Cardiac muscle cell (in vitro differentiated cells and primary cell): ENCODE results near the gene THPO. TPM values are rescaled to one million over a fixed set of nuclear protein-coding genes. Genes with fewer than 3 reads are reported as not detected.

Experiments used
- DNase-seq, 2 donors: peaks; one replicate each; pipeline versions ENCODE4 v3.0.0 to v3.0.0-alpha.2; 2010 to 2017; ENCODE audit warnings: low read depth in 1 of 2, low spot score in 1 of 2
- H3K27ac ChIP-seq: fragments of 200-600 bp; sonication (generic); 2 replicates; pipeline ENCODE4 v1.5.1; 2016
- H3K27me3 ChIP-seq: fragments of 200-600 bp; sonication (generic); 2 replicates; pipeline ENCODE4 v1.6.0; 2016; ENCODE audit warnings: control low read depth
- H3K36me3 ChIP-seq: fragments of 200-600 bp; sonication (generic); 2 replicates; pipeline ENCODE4 v1.5.1; 2016; ENCODE audit warnings: control low read depth
- H3K4me1 ChIP-seq: fragments of 200-600 bp; sonication (generic); 2 replicates; pipeline ENCODE4 v1.8.1; 2017; ENCODE audit warnings: low read depth, mild to moderate bottlenecking, mixed run types
- H3K4me3 ChIP-seq: fragments of 200-600 bp; sonication (generic); 2 replicates; pipeline ENCODE4 v1.5.1; 2016; ENCODE audit warnings: mild to moderate bottlenecking
- H3K9me3 ChIP-seq: fragments of 200-600 bp; sonication (generic); 2 replicates; pipeline ENCODE4 v1.5.1; 2017; ENCODE audit warnings: low read depth, mild to moderate bottlenecking, control low read depth
- polyA plus RNA-seq: library from polyadenylated mRNA; unstranded; fragments of >200 nt; fragmentation: Nextera tagmentation; extraction: Ambion mirVana; gene quantifications from 2 replicates; pipeline ENCODE4 v1.2.1, GENCODE V29; 2016
- total RNA-seq: library from RNA; depleted of rRNA; stranded (reverse); fragments of >200 nt; gene quantifications from 2 replicates; pipeline ENCODE4 v1.2.3, GENCODE V29; 2016
- TF ChIP-seq, protein P1 (sequence below): IDR thresholded peaks from 2 replicates; pipeline ENCODE4 v1.5.1; 2012; ENCODE audit warnings: low read depth, mild to moderate bottlenecking, low read length

Gene THPO
- total and polyA plus RNA-seq, 2 experiments from 2014 or later: 3.0 to 3.5 TPM

DNA sequence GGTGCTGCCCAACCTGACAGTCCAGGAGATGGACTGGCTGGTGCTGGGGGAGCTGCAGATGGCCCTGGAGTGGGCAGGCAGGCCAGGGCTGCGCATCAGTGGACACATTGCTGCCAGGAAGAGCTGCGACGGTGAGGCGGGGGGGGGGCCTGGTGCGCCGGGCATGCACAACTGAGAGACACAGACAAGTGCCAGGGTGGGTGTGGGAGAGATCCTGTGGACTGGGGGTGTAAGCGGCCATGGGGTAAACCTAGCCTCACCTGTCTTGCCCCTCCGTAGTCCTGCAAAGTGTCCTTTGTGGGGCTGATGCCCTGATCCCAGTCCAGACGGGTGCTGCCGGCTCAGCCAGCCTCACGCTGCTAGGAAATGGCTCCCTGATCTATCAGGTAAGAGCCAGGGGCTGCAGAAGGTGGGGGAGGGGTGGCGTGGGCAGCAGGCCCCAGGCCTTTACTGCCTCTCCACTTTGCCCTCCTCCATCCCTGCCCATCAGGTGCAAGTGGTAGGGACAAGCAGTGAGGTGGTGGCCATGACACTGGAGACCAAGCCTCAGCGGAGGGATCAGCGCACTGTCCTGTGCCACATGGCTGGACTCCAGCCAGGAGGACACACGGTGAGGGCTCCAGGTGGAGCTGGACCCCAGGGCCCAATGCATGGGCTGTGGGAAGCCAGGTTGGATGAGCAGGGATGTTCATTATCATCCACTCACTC lies 5.2 kb upstream of the THPO start:
- Histone ChIP-seq H3K36me3 (no peaks in the 10 kb centered on the region), H3K4me3 (no peak overlapping the region), H3K27me3 (peaks cover 14% of the 10 kb centered on the region), H3K27ac (no peak overlapping the region), H3K9me3 (no peaks in the 10 kb centered on the region), H3K4me1 (no peaks in the 10 kb centered on the region)
- TF ChIP-seq, protein P1, sequence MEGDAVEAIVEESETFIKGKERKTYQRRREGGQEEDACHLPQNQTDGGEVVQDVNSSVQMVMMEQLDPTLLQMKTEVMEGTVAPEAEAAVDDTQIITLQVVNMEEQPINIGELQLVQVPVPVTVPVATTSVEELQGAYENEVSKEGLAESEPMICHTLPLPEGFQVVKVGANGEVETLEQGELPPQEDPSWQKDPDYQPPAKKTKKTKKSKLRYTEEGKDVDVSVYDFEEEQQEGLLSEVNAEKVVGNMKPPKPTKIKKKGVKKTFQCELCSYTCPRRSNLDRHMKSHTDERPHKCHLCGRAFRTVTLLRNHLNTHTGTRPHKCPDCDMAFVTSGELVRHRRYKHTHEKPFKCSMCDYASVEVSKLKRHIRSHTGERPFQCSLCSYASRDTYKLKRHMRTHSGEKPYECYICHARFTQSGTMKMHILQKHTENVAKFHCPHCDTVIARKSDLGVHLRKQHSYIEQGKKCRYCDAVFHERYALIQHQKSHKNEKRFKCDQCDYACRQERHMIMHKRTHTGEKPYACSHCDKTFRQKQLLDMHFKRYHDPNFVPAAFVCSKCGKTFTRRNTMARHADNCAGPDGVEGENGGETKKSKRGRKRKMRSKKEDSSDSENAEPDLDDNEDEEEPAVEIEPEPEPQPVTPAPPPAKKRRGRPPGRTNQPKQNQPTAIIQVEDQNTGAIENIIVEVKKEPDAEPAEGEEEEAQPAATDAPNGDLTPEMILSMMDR: no peak
- no peak for DNase-seq

DNA sequence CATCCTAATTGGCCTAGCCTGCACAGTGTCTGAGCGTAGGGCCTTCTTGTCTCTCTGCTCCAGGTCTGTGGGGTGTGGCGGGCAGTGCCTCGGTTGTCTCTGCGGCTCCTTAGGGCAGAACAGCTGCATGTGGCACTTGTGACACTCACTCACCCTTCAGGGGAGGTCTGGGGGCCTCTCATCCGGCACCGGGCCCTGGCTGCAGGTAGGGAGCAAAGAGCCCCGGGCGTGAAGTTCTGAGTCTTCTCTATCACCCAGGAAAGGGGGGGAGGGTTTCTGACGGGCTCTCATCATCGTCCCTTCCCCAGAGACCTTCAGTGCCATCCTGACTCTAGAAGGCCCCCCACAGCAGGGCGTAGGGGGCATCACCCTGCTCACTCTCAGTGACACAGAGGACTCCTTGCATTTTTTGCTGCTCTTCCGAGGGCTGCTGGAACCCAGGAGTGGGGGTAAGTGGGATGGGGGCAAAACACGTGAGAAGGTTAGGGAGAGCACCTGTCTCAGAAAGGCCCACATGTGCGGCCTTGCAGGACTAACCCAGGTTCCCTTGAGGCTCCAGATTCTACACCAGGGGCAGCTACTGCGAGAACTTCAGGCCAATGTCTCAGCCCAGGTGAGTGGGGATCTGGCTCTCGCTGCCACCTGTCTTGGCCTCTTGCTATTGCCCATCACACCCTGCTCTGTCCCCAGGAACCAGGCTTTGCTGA lies 4.5 kb upstream of the THPO start:
- TF ChIP-seq, protein P1: no peak
- peaks cover 14% of the 10 kb centered on the region for H3K27me3 ChIP-seq

DNA sequence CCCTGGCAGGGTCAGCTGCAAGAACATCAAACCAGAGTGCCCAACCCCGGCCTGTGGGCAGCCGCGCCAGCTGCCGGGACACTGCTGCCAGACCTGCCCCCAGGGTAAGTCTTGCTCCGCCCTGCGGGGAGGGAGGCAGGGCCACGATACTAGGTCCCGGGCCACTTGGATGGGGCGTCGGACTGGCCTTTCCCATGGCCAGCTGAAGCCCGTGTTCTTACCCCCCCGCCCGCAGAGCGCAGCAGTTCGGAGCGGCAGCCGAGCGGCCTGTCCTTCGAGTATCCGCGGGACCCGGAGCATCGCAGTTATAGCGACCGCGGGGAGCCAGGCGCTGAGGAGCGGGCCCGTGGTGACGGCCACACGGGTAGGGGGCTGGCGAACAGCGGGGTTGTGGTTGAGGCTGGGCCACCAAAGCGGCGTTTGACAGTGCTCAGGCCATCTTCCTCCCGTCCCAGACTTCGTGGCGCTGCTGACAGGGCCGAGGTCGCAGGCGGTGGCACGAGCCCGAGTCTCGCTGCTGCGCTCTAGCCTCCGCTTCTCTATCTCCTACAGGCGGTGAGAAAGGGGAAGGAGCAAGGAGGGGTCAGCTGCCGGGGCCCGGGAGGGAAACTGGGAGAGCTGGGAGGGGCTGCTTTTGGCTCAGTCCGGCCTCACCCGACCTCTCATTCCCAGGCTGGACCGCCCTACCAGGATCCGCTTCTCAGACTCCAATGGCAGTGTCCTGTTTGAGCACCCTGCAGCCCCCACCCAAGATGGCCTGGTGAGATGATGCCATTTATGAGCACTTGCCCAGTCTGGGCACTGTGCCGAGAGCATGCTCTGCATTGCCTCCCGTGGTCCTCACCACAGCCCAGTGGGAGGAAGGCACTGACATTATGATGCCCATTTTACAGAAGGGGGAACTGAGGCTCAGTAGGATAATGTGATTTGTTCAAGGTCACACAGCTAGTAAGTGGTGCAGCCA lies 3.5 kb upstream of the THPO start:
- H3K4me3 ChIP-seq: no peak overlapping the region
- peak in 1 of 2 donors; percentile 37 for DNase-seq
- H3K27me3 ChIP-seq: peaks cover 14% of the 10 kb centered on the region

More for the DNA sequence above, 4.5 kb upstream of the THPO start:
- DNase-seq: no peak
- Histone ChIP-seq H3K36me3 (no peaks in the 10 kb centered on the region), H3K4me3 (no peak overlapping the region), H3K9me3 (no peaks in the 10 kb centered on the region), H3K27ac (no peak overlapping the region), H3K4me1 (peaks cover 2% of the 10 kb centered on the region)

GRCh38 chr3:184380627-184381260 lies 2.7 kb upstream of the THPO start:
- no peaks in the 10 kb centered on the region for H3K9me3 ChIP-seq
- peak overlapping the region; percentile 61 for H3K4me3 ChIP-seq
- TF ChIP-seq, protein P1: no peak
- H3K4me1 ChIP-seq: peaks cover 5% of the 10 kb centered on the region
- peaks cover 14% of the 10 kb centered on the region for H3K27me3 ChIP-seq
- peak in 1 of 2 donors; percentile 24 for DNase-seq
- H3K27ac ChIP-seq: no peak overlapping the region
- H3K36me3 ChIP-seq: no peaks in the 10 kb centered on the region

More for the DNA sequence above, 3.5 kb upstream of the THPO start:
- Histone ChIP-seq H3K9me3 (no peaks in the 10 kb centered on the region), H3K27ac (no peak overlapping the region), H3K4me1 (peaks cover 5% of the 10 kb centered on the region), H3K36me3 (no peaks in the 10 kb centered on the region)
- TF ChIP-seq, protein P1: no peak

- Histone ChIP-seq H3K4me3 (peak overlapping the region; percentile 61), H3K27ac (no peak overlapping the region), H3K36me3 (no peaks in the 10 kb centered on the region), H3K27me3 (peaks cover 14% of the 10 kb centered on the region), H3K9me3 (no peaks in the 10 kb centered on the region), H3K4me1 (peaks cover 5% of the 10 kb centered on the region)
- TF ChIP-seq, protein P1: no peak
- peak; percentile 51 to 83 for DNase-seq
Observed at GRCh38 chr3:184380185-184380626, 2.2 kb upstream of the THPO start.
